Measurements from ENCODE around the gene PAH.

PAH gene

GRCh38 chr12:102917026-102917787 lies at the start of gene PAH:
PAH (minus strand) TSS chr12:102917244; CDS start chr12:102917130, 114 bp downstream.
- peak in 1 of 2 donors; percentile 1 for DNase-seq (ENCODE audit: extremely low read depth in 1 of 2, low read depth in 1 of 2)

DNA sequence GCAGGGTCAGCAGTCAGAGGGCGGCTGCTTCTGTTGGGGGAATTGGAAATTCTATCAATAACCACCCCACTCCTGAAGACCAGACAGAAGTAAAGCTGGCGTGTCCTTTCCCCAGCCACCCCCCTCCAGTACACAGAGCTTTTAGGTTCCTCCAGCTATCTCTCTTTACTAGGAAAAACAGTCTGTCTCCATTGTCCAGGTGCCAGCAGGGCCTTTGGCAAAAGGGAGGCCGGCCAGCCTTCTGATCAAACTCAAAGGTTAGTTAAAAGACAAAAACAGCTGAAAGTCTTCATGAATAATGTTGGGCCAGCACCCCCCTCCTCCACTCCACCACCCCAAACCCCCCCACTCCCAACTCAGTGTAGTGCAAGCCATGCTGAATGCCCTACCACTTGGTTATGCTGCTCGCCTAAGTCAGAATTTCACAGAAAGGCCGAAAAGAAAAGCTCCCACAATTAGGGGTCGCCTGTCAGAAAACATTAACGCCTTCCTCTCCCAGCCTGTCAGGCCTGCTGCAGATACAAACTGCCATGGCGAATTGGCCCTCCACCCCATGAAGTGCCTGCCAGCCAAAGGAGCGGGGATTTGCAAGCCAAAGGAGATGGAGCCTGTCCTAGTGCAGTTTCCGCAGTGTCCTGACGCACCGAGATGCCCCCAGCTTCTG lies 49.3 kb upstream of the PAH start:
- no peak for DNase-seq (ENCODE audit: extremely low read depth in 1 of 2, low read depth in 1 of 2)

GRCh38 chr12:102965281-102966155 lies 48.5 kb upstream of the PAH start:
- DNase-seq (ENCODE audit: extremely low read depth in 1 of 2, low read depth in 1 of 2), result no peak

DNA sequence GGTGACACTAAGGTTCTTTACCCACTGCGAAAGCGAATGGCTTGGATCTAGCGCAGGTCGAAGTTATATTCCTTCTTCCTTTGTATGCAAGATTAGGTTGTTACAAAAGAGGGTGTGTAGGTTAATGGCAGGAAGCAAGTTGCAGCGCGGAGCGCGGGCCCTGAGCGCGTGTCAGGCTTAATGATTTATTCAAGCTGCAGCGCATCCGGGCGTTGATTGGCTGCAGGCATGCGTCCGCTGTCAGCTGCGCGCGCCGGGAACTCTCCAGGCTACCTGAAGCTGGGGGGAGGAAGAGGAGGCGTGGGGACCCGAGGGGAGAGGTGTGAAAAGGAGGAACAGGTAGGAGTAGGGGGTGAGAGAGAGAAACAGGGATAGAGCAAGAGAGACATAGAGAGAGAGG lies 47.8 kb upstream of the PAH start:
- no peak for DNase-seq (ENCODE audit: extremely low read depth in 1 of 2, low read depth in 1 of 2)

DNA sequence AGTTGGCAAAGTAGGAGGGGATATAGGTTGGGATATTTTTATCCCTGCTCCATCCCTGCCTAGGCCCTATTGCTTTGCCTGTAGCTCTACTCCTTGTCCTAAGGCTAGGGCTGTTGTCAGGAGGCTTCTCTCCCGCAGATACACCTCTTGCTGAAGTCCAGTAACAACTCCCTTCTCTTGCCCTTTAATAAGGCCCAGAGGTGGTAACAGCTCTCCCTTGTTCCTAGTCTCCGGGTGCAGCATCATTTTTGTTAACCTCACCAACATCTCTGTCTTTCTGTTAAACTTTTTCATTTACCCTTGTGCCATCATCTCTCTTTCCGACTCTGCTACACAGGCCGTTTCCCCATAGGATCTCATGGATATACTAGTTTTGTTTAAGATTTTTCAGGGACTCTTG lies 46.8 kb upstream of the PAH start:
- no peak for DNase-seq (ENCODE audit: extremely low read depth in 1 of 2, low read depth in 1 of 2)

- DNase-seq (ENCODE audit: extremely low read depth in 1 of 2, low read depth in 1 of 2), result no peak
These were observed 45.9 kb upstream of the PAH start for GRCh38 chr12:102962986-102963385.

DNA sequence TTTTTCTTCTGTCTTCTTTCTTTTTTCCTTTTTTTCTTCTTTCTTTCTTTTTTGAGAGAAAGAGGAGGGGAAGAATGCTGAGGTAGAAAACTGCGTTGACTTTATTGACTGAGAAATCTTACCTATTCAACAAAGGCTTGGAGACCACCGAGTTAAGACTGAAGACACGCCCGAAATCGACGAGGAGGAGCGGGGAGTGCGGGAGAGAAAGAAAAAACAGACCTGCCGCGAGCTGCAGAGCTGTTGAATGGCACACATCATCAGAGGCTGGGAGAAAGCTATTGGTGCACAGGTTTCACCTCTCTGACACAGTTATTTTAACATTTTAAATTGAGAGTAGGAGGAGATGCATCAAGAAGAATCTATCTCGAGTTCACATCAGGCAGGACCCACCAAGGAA lies 45.5 kb upstream of the PAH start:
- no peak for DNase-seq (ENCODE audit: extremely low read depth in 1 of 2, low read depth in 1 of 2)

GRCh38 chr12:102961466-102961855 lies 44.4 kb upstream of the PAH start:
- no peak for DNase-seq (ENCODE audit: extremely low read depth in 1 of 2, low read depth in 1 of 2)

DNA sequence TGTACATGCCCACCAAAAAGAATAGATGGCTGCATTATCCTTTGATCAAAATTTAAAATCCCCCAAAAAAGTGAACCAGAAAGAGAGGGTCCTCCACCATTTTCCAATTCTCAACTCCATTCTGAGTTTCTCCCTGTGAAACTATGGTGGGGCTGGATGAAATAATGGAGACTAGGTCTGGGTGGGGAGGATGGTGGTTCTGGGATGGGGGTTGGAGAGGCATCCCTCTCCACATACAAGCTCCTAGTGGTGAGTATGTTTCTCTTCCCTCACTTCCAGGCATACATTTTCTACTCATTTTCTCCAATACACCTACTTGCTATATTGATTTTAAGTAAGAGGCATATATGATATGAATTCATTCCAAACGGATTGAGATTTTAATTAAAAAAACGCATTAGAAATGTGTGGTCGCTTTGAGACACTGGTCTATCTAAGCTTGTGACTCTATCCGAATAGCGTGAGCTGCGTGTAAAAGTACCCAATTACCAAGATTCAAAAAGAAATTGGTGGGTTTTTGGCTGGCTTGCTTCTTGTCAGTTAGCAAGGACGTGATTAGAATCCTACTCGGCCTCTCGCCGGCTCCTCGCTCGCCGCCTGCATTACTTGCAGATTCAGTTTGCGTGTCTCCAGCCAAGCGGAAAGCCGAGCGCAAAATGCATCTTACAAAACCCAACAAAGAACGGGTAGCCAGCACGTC lies 43.9 kb upstream of the PAH start:
- DNase-seq (ENCODE audit: extremely low read depth in 1 of 2, low read depth in 1 of 2), result no peak

- DNase-seq (ENCODE audit: extremely low read depth in 1 of 2, low read depth in 1 of 2), result no peak
These were observed 42.3 kb upstream of the PAH start for GRCh38 chr12:102959391-102959790.

DNA sequence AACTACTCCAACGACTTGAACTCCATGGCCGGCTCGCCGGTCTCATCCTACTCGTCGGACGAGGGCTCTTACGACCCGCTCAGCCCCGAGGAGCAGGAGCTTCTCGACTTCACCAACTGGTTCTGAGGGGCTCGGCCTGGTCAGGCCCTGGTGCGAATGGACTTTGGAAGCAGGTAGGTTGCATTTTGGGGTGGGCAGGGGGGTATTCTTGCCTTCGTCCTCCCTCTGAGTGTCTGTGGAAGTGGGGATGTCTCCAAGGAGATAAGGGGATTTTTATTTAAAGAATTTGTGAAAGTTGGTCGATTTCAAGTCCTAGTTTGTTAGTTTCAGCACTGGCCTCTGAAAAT lies 41.8 kb upstream of the PAH start:
- no peak for DNase-seq (ENCODE audit: extremely low read depth in 1 of 2, low read depth in 1 of 2)

- peak in 1 of 2 donors; percentile 10 for DNase-seq (ENCODE audit: extremely low read depth in 1 of 2, low read depth in 1 of 2)
These were observed 41.2 kb upstream of the PAH start for GRCh38 chr12:102958073-102958829.

DNA sequence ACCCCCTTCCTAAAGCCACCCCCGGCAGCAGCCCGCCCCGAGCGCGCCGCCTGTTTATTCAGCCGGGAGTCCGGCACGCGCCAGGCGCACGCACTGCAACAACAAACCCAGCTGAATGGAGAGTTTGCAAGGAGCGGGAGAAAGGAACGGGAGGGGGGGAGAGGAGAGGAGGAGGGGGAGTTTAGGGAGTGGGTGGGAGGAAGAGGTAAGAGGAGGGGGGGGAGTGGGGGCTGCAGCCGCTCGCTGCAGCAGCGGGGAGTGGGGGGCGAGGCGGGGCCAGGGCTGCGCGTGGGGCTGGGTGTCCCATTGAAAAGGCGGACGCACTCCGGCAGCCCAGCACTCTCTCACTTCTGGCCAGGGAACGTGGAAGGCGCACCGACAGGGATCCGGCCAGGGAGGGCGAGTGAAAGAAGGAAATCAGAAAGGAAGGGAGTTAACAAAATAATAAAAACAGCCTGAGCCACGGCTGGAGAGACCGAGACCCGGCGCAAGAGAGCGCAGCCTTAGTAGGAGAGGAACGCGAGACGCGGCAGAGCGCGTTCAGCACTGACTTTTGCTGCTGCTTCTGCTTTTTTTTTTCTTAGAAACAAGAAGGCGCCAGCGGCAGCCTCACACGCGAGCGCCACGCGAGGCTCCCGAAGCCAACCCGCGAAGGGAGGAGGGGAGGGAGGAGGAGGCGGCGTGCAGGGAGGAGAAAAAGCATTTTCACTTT lies 40.5 kb upstream of the PAH start, which contains the start of gene ASCL1:
ASCL1 (plus strand) TSS at position 336 of the 712 bp plus-strand sequence. CDS start 571 bp downstream, outside the sequence.
- DNase-seq (ENCODE audit: extremely low read depth in 1 of 2, low read depth in 1 of 2), result no peak

DNA sequence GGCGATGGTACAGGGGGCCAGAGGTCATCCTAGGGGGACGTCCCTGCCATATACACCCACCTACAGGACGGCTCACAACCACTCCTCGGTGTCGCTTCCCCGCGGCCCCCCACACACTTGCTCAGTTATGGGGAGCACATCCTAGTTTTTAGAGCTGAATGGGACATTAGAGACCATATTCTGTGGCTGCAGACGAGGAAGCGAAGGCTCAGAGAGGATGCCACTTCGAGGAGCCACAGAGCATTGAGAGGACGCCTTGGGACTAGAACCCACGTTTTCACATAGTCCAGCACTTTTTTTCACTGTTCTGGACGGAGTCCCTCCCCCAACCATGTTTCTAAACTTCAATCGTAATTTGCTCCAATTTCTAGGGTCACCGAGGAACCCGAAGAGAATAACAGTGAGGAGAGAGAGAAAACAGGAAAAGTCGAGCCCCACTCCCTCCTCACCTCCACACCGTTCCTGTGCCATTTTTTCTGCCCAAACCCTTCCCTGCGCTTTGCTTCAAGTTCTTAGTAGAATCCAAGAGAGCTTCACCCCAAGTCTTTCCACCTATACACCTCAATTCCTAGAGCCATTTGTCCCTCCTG lies 39.8 kb upstream of the PAH start:
- DNase-seq (ENCODE audit: extremely low read depth in 1 of 2, low read depth in 1 of 2), result no peak

DNA sequence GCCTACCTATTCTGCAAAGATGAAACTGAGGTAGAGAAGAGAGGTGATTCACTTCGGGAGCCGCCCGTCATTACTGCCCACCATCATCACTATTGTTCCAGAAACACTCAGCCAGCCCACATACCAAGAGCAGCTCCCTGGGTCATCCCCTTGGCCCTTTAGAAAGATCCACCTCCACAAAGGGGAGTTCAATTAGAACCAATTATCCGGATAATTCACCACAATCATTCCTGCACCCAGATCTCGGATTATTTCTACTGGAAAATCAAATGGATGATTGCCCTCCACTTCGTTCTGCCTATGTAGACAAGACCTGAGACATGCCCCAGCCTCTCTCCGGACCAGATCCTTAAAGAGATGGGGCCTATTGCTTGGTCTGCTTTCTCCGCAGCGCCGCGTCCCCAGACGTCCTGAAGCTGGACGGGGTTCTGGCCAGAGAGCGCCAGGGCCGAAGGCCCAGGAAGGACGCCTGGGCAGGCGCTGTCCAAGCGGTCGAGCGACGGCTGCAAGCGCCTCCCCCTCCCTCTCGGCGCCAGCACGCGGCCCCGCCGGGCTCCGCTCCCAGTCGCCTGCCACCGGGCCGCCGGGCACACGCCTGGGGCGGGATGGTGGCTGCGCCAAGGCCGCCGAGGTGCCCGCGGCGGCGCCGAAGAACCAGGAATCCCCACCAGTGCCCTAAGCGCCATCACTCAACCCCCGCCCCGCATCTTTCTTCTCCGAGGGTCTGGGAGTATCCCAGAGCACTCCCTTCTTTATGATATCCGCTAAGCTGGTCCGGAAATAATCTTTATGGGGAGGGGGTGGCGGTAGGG lies 39.1 kb upstream of the PAH start:
- no peak for DNase-seq (ENCODE audit: extremely low read depth in 1 of 2, low read depth in 1 of 2)

DNA sequence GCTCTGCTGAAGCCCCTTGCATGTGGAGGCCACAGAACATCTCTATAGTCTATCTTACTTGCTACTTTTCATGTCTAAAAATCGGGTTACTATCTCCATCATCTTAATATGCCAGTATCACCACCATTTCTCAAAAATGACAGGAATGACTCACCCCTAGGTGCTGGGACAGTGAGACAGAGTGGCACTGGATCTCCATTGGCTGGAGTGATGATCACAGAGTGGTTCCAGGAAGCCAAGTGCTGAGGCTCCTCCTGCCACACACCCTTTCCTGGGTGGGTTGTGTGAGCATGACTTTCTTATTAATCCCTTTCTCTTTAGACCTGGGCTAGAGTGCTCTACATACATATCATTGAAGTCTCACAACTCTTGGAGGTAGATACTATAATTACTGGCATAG lies 37.1 kb upstream of the PAH start:
- no peak for DNase-seq (ENCODE audit: extremely low read depth in 1 of 2, low read depth in 1 of 2)

DNA sequence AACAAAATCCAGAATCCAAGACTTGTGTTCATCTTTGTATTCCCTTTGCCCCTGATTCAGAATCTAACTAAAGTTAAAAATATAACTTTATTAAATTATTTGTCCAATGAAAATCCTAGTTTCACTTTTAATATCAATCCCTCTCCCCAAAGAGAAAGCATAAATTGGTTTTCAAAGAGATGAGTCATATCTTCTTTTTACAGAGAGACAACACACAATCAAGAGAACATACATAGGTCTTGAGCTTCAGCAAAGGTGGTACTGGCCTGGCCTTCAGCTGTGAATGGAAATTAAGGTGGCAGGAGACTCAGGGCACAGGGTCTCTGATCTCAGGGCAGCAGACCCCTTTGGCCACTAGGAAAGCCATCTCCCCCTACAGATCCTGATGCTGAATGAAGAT lies 36.2 kb upstream of the PAH start:
- DNase-seq (ENCODE audit: extremely low read depth in 1 of 2, low read depth in 1 of 2), result no peak

GRCh38 chr12:102951841-102952240 lies 34.8 kb upstream of the PAH start:
- no peak for DNase-seq (ENCODE audit: extremely low read depth in 1 of 2, low read depth in 1 of 2)
